Cardiac fibroblast (primary cell): ENCODE measurements around the gene HADH.
"Not testable (repeated sequence)": the region's sequence is repeated elsewhere in the genome, so short reads cannot be mapped to it uniquely, and the experiment has no call there.

Experiments
- DNase-seq, 2 donors: peaks; one replicate each; pipeline versions ENCODE4 v3.0.0 to v3.0.0-alpha.2; 2010; ENCODE audit warnings: low read depth in 2 of 2
- H3K4me3 ChIP-seq, 2 donors: replicated peaks in 1 of 2; 1 replicate in 1 of 2; 2 replicates in 1 of 2; pipeline ENCODE4 v1.5.1; 2011; ENCODE audit warnings: low read depth in 2 of 2, low read length in 2 of 2, mild to moderate bottlenecking in 2 of 2, moderate library complexity in 1 of 2
- CTCF ChIP-seq: IDR thresholded peaks from one replicate; pipeline ENCODE4 v1.5.1; 2011; ENCODE audit warnings: low read depth, mild to moderate bottlenecking, low read length, inconsistent platforms

Gene HADH

GRCh38 chr4:108005807-108006206, 16.1 kb downstream of the HADH start:
- no peak for TF ChIP-seq CTCF
- no peak for DNase-seq
- H3K4me3 ChIP-seq = no peak overlapping the region

GRCh38 chr4:108006361-108006760, 16.7 kb downstream of the HADH start:
- no peak overlapping the region for H3K4me3 ChIP-seq
- DNase-seq = no peak
- no peak for TF ChIP-seq CTCF

- no peak overlapping the region for H3K4me3 ChIP-seq
- no peak for DNase-seq
- no peak for TF ChIP-seq CTCF
Measured at GRCh38 chr4:108007984-108008383, 18.3 kb downstream of the HADH start.

GRCh38 chr4:108008721-108009120, 19.0 kb downstream of the HADH start:
- DNase-seq = peak in 1 of 2 donors; percentile 82
- no peak for TF ChIP-seq CTCF
- no peak overlapping the region for H3K4me3 ChIP-seq

GRCh38 chr4:108010167-108010566, 20.5 kb downstream of the HADH start:
- TF ChIP-seq CTCF = no peak

GRCh38 chr4:108012382-108012781, 22.7 kb downstream of the HADH start:
- DNase-seq = not testable (repeated sequence)

More at GRCh38 chr4:108010167-108010566, 20.5 kb downstream of the HADH start:
- no peak overlapping the region for H3K4me3 ChIP-seq
- peak; percentile 18 to 79 for DNase-seq

GRCh38 chr4:108013327-108013726, 23.6 kb downstream of the HADH start:
- DNase-seq = no peak
- H3K4me3 ChIP-seq = no peak overlapping the region
- TF ChIP-seq CTCF = no peak

More at GRCh38 chr4:108012382-108012781, 22.7 kb downstream of the HADH start:
- H3K4me3 ChIP-seq = not testable (repeated sequence)

- DNase-seq = no peak
- H3K4me3 ChIP-seq = no peak overlapping the region
- no peak for TF ChIP-seq CTCF
Measured at GRCh38 chr4:108013955-108014354, 24.3 kb downstream of the HADH start.
